ELF-1 (cell line): Measurements from ENCODE around the gene TRIM2.
A peak's percentile ranks its signal among the peaks of the same experiment; 100 is the strongest.

Experiments
- DNase-seq: peaks from one replicate; pipeline ENCODE4 v3.0.0-alpha.2; 2016; ENCODE audit warnings: low read depth, low spot score

TRIM2 gene

GRCh38 chr4:153222707-153223426, 18.6 kb downstream of the TRIM2 start:
- peak; percentile 87 for DNase-seq

- peak; percentile 23 for DNase-seq
Measured at GRCh38 chr4:153223427-153223801, 19.2 kb downstream of the TRIM2 start.

GRCh38 chr4:153223930-153224329, 19.7 kb downstream of the TRIM2 start:
- DNase-seq, result peak; percentile 23

- DNase-seq, result no peak
Measured at GRCh38 chr4:153224474-153224873, 20.2 kb downstream of the TRIM2 start.

- DNase-seq, result no peak
Measured at GRCh38 chr4:153227469-153228075, 23.3 kb downstream of the TRIM2 start.

DNA sequence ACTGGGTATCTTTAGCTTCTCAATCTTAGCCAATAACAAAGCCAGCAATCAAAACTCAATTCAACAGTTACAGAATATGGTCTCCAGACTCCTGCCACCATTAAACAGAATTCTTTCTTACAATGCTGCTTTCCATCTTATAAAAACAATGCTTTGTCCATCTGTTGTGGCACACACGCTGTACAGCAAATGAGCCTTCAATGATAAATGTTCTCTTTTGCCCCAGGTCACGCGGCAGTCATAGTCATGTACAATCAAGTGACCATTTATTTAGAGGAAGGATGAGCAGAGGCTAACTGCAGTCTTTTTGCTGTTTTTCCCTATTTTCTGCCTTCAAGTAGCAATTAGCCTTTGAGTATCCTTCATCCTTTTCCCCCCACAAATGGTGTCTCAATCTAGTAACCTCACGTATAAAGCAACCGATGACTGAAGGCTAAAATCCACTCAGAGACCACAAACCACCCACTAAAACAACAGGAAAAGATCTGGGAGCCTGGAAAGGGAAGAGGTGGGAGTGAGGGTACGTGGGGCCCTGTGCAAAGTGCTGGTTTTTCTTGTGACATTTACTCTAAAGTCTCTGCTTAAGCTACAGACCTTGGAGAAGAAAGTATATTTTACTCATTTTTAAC, 24.4 kb downstream of the TRIM2 start:
- DNase-seq, result no peak

DNA sequence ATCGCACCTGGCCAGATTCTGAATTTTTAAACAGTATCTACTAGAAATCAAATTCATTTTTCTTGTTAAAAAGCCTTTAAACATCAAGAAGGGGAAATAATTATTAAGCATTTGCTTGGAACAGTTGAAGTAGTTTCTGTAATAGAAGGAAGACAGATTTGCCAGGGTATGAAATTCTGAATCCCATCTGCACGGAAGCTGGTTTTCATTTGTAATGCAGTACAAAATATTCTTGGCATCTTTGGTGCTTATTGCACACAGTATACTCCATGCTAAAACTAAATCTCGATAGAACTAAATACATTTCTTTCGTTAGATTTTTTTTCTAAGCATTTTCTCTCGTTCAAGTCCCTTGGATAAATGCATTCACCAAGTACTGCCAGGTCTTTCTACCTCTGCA, 25.3 kb downstream of the TRIM2 start:
- no peak for DNase-seq

DNA sequence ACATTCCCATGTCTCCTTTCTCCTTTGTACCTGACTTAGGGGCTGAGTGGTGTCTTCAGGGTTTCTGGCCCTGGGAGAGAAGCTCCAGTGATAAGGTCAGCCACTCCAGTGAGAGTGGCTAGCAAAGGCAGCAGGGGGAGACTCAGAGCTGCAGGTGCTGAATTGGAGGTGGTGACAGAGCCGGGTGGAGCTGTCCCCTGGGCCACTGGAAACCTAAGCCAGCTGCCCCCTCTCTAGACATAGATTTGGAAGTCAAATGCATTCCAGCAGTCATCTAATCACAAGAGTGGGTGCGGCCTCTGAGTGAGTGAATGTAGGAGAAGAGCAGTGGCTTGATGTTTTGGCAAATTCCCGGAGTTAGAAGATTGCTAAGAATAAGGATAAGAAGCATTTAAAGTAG, 28.5 kb downstream of the TRIM2 start:
- peak; percentile 87 for DNase-seq

- DNase-seq, result no peak
Measured at GRCh38 chr4:153233761-153234371, 29.6 kb downstream of the TRIM2 start.

DNA sequence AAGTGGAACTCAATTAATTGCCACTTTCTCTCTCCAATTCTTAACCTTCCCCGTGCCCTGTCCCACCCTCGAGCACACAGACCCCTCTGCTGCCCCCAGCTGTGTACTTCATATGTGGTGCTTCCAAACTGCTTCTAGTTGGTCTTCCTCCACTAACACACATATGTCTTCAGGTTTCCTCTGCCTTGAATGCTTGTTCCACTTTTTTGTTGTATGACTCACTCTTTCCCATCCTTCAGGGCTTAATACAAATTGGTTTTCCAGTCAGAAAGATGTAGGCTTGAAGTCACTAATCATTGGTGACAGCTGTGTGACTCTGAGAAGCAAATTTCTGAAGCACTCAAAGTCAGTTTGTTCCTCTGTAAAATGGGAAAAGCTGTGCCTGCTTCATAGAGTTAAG, 30.6 kb downstream of the TRIM2 start:
- DNase-seq, result no peak

- no peak for DNase-seq
Measured at GRCh38 chr4:153238135-153238919, 34.1 kb downstream of the TRIM2 start.

DNA sequence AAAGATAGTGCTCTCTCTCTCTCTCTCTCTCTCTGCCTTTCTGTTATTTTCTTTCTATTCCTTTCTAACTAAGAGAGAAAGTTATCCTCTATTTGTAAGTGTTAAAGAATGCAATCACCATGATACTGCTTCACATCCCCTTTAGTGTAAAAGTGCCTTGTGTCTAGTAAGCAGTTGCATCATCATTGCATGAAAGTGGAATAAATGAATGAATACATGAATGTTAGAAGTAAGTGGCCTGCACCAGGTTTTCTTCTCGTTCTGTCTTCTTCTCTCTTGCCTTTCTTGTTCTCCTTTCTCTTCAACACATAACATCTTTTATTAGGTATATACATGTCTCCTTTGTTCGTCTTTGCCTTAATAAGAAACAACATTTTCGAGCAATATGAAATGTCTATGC, 35.2 kb downstream of the TRIM2 start:
- DNase-seq, result no peak

- DNase-seq, result no peak
Measured at GRCh38 chr4:153241295-153241694, 37.1 kb downstream of the TRIM2 start.

GRCh38 chr4:153241970-153242838, 38.0 kb downstream of the TRIM2 start:
- DNase-seq, result no peak

- DNase-seq, result no peak
Measured at GRCh38 chr4:153242839-153243324, 38.6 kb downstream of the TRIM2 start.

DNA sequence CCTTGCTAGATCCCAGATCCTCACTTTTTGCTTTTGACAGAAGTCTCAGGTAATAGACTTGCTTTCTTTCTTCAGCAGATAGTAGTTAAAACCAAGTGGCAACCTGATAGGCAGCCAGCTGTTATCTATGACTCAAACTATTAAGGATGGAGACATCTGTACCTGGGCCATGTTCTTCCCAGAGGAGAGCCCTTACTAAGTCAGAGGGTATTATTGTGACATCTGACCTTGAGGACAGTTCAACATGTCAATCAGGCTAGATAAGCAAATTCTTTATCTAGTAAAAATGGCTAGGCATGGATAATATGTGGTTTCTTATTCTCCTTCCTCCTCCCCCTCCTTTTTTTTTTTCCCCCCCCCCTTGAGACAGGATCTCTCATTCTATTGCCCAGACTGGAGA, 39.2 kb downstream of the TRIM2 start:
- no peak for DNase-seq

DNA sequence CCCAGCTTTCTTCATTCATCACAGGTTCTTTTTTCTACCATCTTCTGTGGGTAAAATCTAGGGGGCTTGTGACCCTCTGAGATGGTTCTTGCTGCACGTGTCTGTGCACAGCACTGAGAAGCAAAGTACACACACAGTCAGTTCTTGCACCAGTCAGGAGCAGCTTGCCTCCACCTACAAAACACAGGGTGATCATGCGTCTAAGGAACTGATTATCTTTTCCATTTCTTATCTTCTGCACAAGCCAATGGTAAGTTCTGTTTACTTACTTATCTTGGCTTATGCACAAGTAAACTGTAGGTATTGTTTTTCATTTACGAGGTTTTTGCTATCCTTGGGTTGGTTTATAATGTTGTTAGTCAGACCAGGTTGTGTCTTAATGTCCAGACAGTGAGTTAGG, 40.7 kb downstream of the TRIM2 start:
- DNase-seq, result no peak

DNA sequence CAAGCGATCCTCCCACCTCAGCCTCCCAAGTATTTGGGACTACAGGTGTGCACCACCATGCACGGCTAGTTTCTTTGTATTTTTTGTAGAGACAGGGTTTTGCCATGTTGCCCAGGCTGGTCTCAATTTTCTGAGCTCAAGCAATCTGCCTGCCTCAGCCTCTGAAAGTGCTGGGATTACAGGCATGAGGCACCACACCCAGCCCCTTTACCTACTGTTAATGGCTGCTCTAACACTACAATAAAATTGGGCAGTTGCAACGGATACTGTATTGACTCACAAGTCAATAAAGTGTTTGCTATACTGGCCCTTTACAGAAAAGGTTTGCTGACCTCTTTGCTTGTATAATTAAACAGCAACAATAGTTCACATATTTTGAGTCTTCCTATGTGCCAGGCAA, 41.5 kb downstream of the TRIM2 start:
- DNase-seq, result no peak

GRCh38 chr4:153246446-153247115, 42.3 kb downstream of the TRIM2 start:
- no peak for DNase-seq

DNA sequence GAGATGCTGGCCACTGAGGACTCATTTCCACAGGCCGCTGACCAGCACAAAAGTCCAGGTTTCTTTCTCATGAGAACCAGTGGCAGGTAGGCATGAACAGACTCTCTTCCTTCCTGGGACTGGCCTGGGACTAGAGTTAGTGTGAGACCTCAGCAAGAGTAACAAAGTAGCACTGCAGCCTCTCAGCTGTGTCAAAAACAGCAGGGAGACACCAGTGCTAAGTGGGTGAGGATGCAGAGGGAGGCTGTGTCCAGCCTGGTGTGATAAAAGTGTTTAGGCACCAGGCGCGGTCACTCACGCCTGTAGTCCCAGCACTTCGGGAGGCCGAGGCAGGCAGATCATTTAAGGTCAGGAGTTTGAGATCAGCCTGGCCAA, 42.9 kb downstream of the TRIM2 start:
- DNase-seq, result no peak
